HepG2 (cell line): ENCODE results near the gene TFF1.

ENCODE experiments used
- CTCF ChIP-seq: sonication (generic); formaldehyde crosslinking; IDR thresholded peaks from 2 replicates; pipeline ENCODE4 v1.5.0; 2020; ENCODE audit warnings: mild to moderate bottlenecking, missing genetic modification reagents, moderate library complexity
- ETS1 ChIP-seq: sonication (generic); formaldehyde crosslinking; IDR thresholded peaks from 2 replicates; pipeline ENCODE4 v1.4.0; 2020; ENCODE audit warnings: missing genetic modification reagents
- FOXA1 ChIP-seq, 2 experiments: fragments of 450-650 bp in 1 of 2; sonication (generic) in 1 of 2; formaldehyde crosslinking in 1 of 2; IDR thresholded peaks; 2 replicates each; pipeline versions ENCODE4 v1.4.0 to v1.6.1; 2016 to 2020; ENCODE audit warnings: missing genetic modification reagents in 1 of 2
- HOXA7 ChIP-seq: sonication (generic); formaldehyde crosslinking; IDR thresholded peaks from 2 replicates; pipeline ENCODE4 v1.8.1; 2022; ENCODE audit warnings: mild to moderate bottlenecking, missing genetic modification reagents, moderate library complexity
- MYC ChIP-seq: sonication (generic); formaldehyde crosslinking; IDR thresholded peaks from 2 replicates; pipeline ENCODE4 v1.9.0; 2021; ENCODE audit warnings: missing genetic modification reagents, borderline replicate concordance
- MYNN ChIP-seq: sonication (generic); formaldehyde crosslinking; IDR thresholded peaks from 2 replicates; pipeline ENCODE4 v1.4.0; 2020; ENCODE audit warnings: mild to moderate bottlenecking, low read depth, missing genetic modification reagents
- PBX3 ChIP-seq: sonication (generic); formaldehyde crosslinking; IDR thresholded peaks from 2 replicates; pipeline ENCODE4 v1.8.1; 2023; ENCODE audit warnings: missing genetic modification reagents, inconsistent platforms, borderline replicate concordance
- POLR2A ChIP-seq, 2 experiments: IDR thresholded peaks; 2 replicates each; pipeline ENCODE4 v1.6.1; 2011; ENCODE audit warnings: low read depth in 2 of 2, low read length in 2 of 2, mild to moderate bottlenecking in 1 of 2, moderate library complexity in 1 of 2; ENCODE audit not compliant: insufficient read depth in 1 of 2
- SMC3 ChIP-seq: IDR thresholded peaks from 2 replicates; pipeline ENCODE4 v1.6.1; 2011; ENCODE audit warnings: low read length, improper control_type of control experiment
- ZNF687 ChIP-seq: sonication (generic); formaldehyde crosslinking; IDR thresholded peaks from 2 replicates; pipeline ENCODE4 v1.5.1; 2020; ENCODE audit warnings: mild to moderate bottlenecking, missing genetic modification reagents, moderate library complexity

- TF ChIP-seq ETS1 (no peak), SMC3 (no peak), FOXA1 (IDR thresholded peaks at IDR 0.05) (no peak), FOXA1 (CRISPR knock-in tag; IDR thresholded peaks at IDR 0.05) (no peak), CTCF (CRISPR knock-in tag) (no peak), HOXA7 (no peak), PBX3 (CRISPR knock-in tag) (no peak), POLR2A (IDR thresholded peaks at IDR 0.05; ENCODE audit: insufficient read depth in 1 of 2, low read depth in 2 of 2, low read length in 2 of 2) (no peak), MYNN (no peak), ZNF687 (CRISPR knock-in tag) (no peak), MYC (CRISPR knock-in tag) (no peak)
Measured at GRCh38 chr21:42373908-42374455, 7.6 kb upstream of the TFF1 start.
